MM.1S (cell line): Measurements from ENCODE around the gene PSORS1C2.

ENCODE experiments used
- DNase-seq: peaks from one replicate; pipeline ENCODE4 v3.0.0-alpha.2; 2015
- H2AFZ ChIP-seq: fragments of 300-600 bp; sonication (generic); 2 replicates; pipeline ENCODE4 v1.6.0; 2016; ENCODE audit warnings: antibody characterized with exemption, low read length
- H3F3A ChIP-seq: fragments of 300-600 bp; sonication (generic); 2 replicates; pipeline ENCODE4 v1.6.1; 2016; ENCODE audit warnings: mild to moderate bottlenecking, antibody characterized with exemption, low read length, moderate library complexity, mixed read lengths; ENCODE audit not compliant: insufficient read depth
- H3K27ac ChIP-seq: fragments of 300-600 bp; sonication (generic); 2 replicates; pipeline ENCODE4 v1.5.1; 2016; ENCODE audit warnings: mild to moderate bottlenecking, low read length
- H3K27me3 ChIP-seq: fragments of 300-600 bp; sonication (generic); replicated peaks from 2 replicates; pipeline ENCODE4 v1.6.0; 2016; ENCODE audit warnings: low read length; ENCODE audit not compliant: insufficient read depth
- H3K36me3 ChIP-seq: fragments of 300-600 bp; sonication (generic); replicated peaks from 2 replicates; pipeline ENCODE4 v1.6.1; 2016; ENCODE audit warnings: mild to moderate bottlenecking, low read length, mixed read lengths; ENCODE audit not compliant: insufficient read depth
- H3K4me1 ChIP-seq: fragments of 300-600 bp; sonication (generic); 2 replicates; pipeline ENCODE4 v1.6.1; 2016; ENCODE audit warnings: low read length, mixed read lengths
- H3K4me2 ChIP-seq: fragments of 300-600 bp; sonication (generic); 2 replicates; pipeline ENCODE4 v1.6.0; 2016; ENCODE audit warnings: low read depth, low read length
- H3K4me3 ChIP-seq: fragments of 300-600 bp; sonication (generic); 2 replicates; pipeline ENCODE4 v1.5.1; 2016; ENCODE audit warnings: low read length, mixed read lengths
- H3K79me2 ChIP-seq: fragments of 300-600 bp; sonication (generic); 2 replicates; pipeline ENCODE4 v1.6.1; 2016; ENCODE audit warnings: mixed run types, low read length, mixed read lengths
- H3K9ac ChIP-seq: fragments of 300-600 bp; sonication (generic); 2 replicates; pipeline ENCODE4 v1.6.1; 2016; ENCODE audit warnings: low read length, mixed read lengths
- H3K9me2 ChIP-seq: fragments of 300-600 bp; sonication (generic); replicated peaks from 2 replicates; pipeline ENCODE4 v1.6.1; 2016; ENCODE audit warnings: mild to moderate bottlenecking, low read length, mixed read lengths; ENCODE audit not compliant: insufficient read depth
- H3K9me3 ChIP-seq: fragments of 300-600 bp; sonication (generic); replicated peaks from 2 replicates; pipeline ENCODE4 v1.6.1; 2016; ENCODE audit warnings: mild to moderate bottlenecking, low read length, mixed read lengths; ENCODE audit not compliant: insufficient read depth
- H4K20me1 ChIP-seq: fragments of 300-600 bp; sonication (generic); 2 replicates; pipeline ENCODE4 v1.6.1; 2016; ENCODE audit warnings: mild to moderate bottlenecking, low read length, moderate library complexity, mixed read lengths; ENCODE audit not compliant: insufficient read depth
- CTCF ChIP-seq: fragments of 300-600 bp; sonication (generic); IDR thresholded peaks from 2 replicates; pipeline ENCODE4 v1.5.1; 2016; ENCODE audit warnings: antibody characterized with exemption, low read length, mixed read lengths
- EZH2 ChIP-seq: fragments of 300-600 bp; sonication (generic); optimal IDR thresholded peaks from 2 replicates; pipeline ENCODE3; 2017; ENCODE audit warnings: low read depth, mild to moderate bottlenecking, antibody characterized with exemption, low read length, mixed read lengths
- EZH2phosphoT487 ChIP-seq: fragments of 300-600 bp; sonication (generic); IDR thresholded peaks from 2 replicates; pipeline ENCODE4 v1.6.1; 2018; ENCODE audit warnings: antibody characterized with exemption, low read length

Gene PSORS1C2

GRCh38 chr6:31163922-31164321 lies 25.1 kb upstream of the PSORS1C2 start:
- peaks cover 6% of the 10 kb centered on the region for H3F3A ChIP-seq
- no peaks in the 10 kb centered on the region; the same call in 1 of the 2 replicates for H4K20me1 ChIP-seq
- no peak overlapping the region for H3K4me3 ChIP-seq
- peaks cover 40% of the 10 kb centered on the region for H3K4me1 ChIP-seq
- H3K9me2 ChIP-seq, result no peaks in the 10 kb centered on the region
- no peak overlapping the region for H3K9ac ChIP-seq
- H2AFZ ChIP-seq, result no peak overlapping the region
- DNase-seq, result no peak
- H3K9me3 ChIP-seq, result no peaks in the 10 kb centered on the region
- peak overlapping the region; percentile 21; the same call in 1 of the 2 replicates for H3K4me2 ChIP-seq
- no peak for TF ChIP-seq CTCF
- TF ChIP-seq EZH2, result no peak
- no peak for TF ChIP-seq EZH2phosphoT487
- H3K27me3 ChIP-seq, result no peaks in the 10 kb centered on the region
- peaks cover 35% of the 10 kb centered on the region for H3K79me2 ChIP-seq
- no peak overlapping the region for H3K27ac ChIP-seq
- no peaks in the 10 kb centered on the region for H3K36me3 ChIP-seq

- TF ChIP-seq CTCF (no peak), EZH2 (no peak), EZH2phosphoT487 (no peak)
- peaks cover 40% of the 10 kb centered on the region for H3K4me1 ChIP-seq
- peaks cover 11% of the 10 kb centered on the region for H3F3A ChIP-seq
- no peaks in the 10 kb centered on the region for H3K36me3 ChIP-seq
- H3K9me2 ChIP-seq, result no peaks in the 10 kb centered on the region
- peaks cover 40% of the 10 kb centered on the region for H3K79me2 ChIP-seq
- no peak overlapping the region for H2AFZ ChIP-seq
- H3K9me3 ChIP-seq, result no peaks in the 10 kb centered on the region
- no peak overlapping the region for H3K27ac ChIP-seq
- H3K4me3 ChIP-seq, result no peak overlapping the region
- no peaks in the 10 kb centered on the region for H3K27me3 ChIP-seq
- H4K20me1 ChIP-seq, result no peaks in the 10 kb centered on the region; the same call in 1 of the 2 replicates
- H3K4me2 ChIP-seq, result peak overlapping the region; percentile 21; the same call in 1 of the 2 replicates
- H3K9ac ChIP-seq, result no peak overlapping the region
- DNase-seq, result no peak
Observed at GRCh38 chr6:31162463-31163165, 23.7 kb upstream of the PSORS1C2 start.

GRCh38 chr6:31161216-31162126 lies 22.6 kb upstream of the PSORS1C2 start:
- no peak overlapping the region for H3K4me3 ChIP-seq
- H3K4me2 ChIP-seq, result no peak overlapping the region
- H3K9ac ChIP-seq, result no peak overlapping the region
- no peaks in the 10 kb centered on the region for H3K9me3 ChIP-seq
- H3K9me2 ChIP-seq, result no peaks in the 10 kb centered on the region
- H3F3A ChIP-seq, result peaks cover 11% of the 10 kb centered on the region
- peaks cover 46% of the 10 kb centered on the region for H3K4me1 ChIP-seq
- H3K79me2 ChIP-seq, result peaks cover 40% of the 10 kb centered on the region
- no peaks in the 10 kb centered on the region for H3K27me3 ChIP-seq
- no peak for TF ChIP-seq CTCF
- TF ChIP-seq EZH2, result no peak
- TF ChIP-seq EZH2phosphoT487, result no peak
- H2AFZ ChIP-seq, result no peak overlapping the region
- no peaks in the 10 kb centered on the region for H3K36me3 ChIP-seq
- no peak overlapping the region for H3K27ac ChIP-seq
- no peak for DNase-seq
- H4K20me1 ChIP-seq, result no peaks in the 10 kb centered on the region; the same call in 1 of the 2 replicates
